Endothelial cell of umbilical vein (primary cell): ENCODE results near the gene AMER3.

ENCODE experiments used
- EZH2 ChIP-seq: IDR thresholded peaks from 2 replicates; pipeline ENCODE4 v1.6.1; 2012; ENCODE audit warnings: borderline replicate concordance, low read depth, mild to moderate bottlenecking, moderate library complexity, low read length, inconsistent platforms; ENCODE audit not compliant: severe bottlenecking
- FOS ChIP-seq: IDR thresholded peaks from 2 replicates; pipeline ENCODE4 v1.6.1; 2011; ENCODE audit warnings: mild to moderate bottlenecking, low read length, moderate library complexity, borderline replicate concordance; ENCODE audit not compliant: insufficient read depth
- MYC ChIP-seq: IDR thresholded peaks from one replicate; pipeline ENCODE4 v1.6.1; 2011; ENCODE audit warnings: mild to moderate bottlenecking, low read depth, low read length
- POLR2A ChIP-seq: IDR thresholded peaks from 2 replicates; pipeline ENCODE4 v1.6.1; 2012; ENCODE audit warnings: low read depth, mild to moderate bottlenecking, control low read depth, low read length
- POLR2AphosphoS5 ChIP-seq: IDR thresholded peaks from 2 replicates; pipeline ENCODE4 v1.6.1; 2012; ENCODE audit warnings: low read depth, mild to moderate bottlenecking, control low read depth, low read length, moderate library complexity; ENCODE audit not compliant: insufficient read depth
- TF ChIP-seq, protein P1 (sequence below), 2 donors: IDR thresholded peaks; 1 replicate in 1 of 2; 2 replicates in 1 of 2; pipeline ENCODE4 v1.5.1; 2011; ENCODE audit warnings: low read length in 2 of 2, mild to moderate bottlenecking in 2 of 2, moderate library complexity in 2 of 2, control low read depth in 1 of 2, inconsistent platforms in 1 of 2, low read depth in 1 of 2; ENCODE audit not compliant: insufficient read depth in 1 of 2; ENCODE audit errors: extremely low read depth in 1 of 2
- TF ChIP-seq, protein P2 (sequence below): IDR thresholded peaks from 2 replicates; pipeline ENCODE4 v1.6.1; 2011; ENCODE audit not compliant: insufficient read depth, insufficient read length

GRCh38 chr2:130791617-130791939 lies 36.2 kb downstream of the AMER3 start:
- TF ChIP-seq POLR2A (no peak), FOS (no peak), EZH2 (no peak), MYC (no peak), POLR2AphosphoS5 (no peak)
- TF ChIP-seq, protein P1, sequence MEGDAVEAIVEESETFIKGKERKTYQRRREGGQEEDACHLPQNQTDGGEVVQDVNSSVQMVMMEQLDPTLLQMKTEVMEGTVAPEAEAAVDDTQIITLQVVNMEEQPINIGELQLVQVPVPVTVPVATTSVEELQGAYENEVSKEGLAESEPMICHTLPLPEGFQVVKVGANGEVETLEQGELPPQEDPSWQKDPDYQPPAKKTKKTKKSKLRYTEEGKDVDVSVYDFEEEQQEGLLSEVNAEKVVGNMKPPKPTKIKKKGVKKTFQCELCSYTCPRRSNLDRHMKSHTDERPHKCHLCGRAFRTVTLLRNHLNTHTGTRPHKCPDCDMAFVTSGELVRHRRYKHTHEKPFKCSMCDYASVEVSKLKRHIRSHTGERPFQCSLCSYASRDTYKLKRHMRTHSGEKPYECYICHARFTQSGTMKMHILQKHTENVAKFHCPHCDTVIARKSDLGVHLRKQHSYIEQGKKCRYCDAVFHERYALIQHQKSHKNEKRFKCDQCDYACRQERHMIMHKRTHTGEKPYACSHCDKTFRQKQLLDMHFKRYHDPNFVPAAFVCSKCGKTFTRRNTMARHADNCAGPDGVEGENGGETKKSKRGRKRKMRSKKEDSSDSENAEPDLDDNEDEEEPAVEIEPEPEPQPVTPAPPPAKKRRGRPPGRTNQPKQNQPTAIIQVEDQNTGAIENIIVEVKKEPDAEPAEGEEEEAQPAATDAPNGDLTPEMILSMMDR (IDR thresholded peaks at IDR 0.05; ENCODE audit: extremely low read depth in 1 of 2, insufficient read depth in 1 of 2, low read depth in 1 of 2, low read length in 2 of 2): no peak
- TF ChIP-seq, protein P2, sequence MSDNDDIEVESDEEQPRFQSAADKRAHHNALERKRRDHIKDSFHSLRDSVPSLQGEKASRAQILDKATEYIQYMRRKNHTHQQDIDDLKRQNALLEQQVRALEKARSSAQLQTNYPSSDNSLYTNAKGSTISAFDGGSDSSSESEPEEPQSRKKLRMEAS: no peak
